Activated CD4-positive, alpha-beta T cell treated with anti-CD3 and anti-CD28 coated beads, Interleukin-10, Interleukin-2, amounts not matched to agents 100 ng/mL and 50 ng/mL, durations not matched to agents 16 hours and 8 hours (primary cell): ENCODE results near the gene TUBB2A.
"Not testable (repeated sequence)": the region's sequence is repeated elsewhere in the genome, so short reads cannot be mapped to it uniquely, and the experiment has no call there.

Experiments used
- DNase-seq: peaks from one replicate; pipeline ENCODE4 v3.0.0-alpha.2; 2020

Gene TUBB2A

DNA sequence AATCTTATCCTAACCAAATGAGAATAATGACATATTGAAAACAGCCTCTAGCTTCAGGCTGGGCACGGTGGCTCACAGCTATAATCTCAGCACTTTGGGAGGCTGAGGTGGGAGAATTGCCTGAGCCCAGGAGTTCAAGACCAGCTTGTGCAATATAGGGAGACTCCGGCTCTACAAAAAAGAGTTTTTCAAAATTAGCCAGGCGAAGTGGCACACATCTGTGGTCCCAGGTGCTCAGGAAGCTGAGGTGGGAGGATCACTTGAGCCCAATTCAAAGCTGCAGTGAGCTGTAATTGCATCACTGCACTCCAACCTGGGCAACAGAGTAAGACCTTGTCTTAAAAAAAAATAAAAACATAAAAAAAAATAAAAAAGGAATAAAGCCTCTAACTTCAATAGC is 4.7 kb downstream of the TUBB2A start:
- no peak for DNase-seq

DNA sequence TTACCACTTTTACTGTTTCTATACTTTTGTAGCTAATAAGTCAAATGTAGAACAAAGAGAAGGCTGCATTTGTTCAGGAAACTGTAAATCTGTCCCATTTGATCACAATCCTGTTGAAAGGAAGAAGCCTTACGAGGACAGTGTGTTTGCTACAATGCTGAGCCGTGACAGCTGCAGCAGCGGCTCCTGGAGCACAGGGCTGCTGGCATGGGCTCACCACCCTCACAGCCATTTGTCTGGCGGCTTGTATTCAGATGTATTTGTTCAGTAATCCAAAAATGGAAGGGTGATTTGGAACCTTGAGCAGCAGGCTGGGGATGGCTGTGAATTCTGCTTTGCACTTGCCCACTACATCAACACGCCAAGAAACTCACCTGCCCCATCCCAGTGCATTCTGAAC is 5.7 kb downstream of the TUBB2A start:
- no peak for DNase-seq

DNA sequence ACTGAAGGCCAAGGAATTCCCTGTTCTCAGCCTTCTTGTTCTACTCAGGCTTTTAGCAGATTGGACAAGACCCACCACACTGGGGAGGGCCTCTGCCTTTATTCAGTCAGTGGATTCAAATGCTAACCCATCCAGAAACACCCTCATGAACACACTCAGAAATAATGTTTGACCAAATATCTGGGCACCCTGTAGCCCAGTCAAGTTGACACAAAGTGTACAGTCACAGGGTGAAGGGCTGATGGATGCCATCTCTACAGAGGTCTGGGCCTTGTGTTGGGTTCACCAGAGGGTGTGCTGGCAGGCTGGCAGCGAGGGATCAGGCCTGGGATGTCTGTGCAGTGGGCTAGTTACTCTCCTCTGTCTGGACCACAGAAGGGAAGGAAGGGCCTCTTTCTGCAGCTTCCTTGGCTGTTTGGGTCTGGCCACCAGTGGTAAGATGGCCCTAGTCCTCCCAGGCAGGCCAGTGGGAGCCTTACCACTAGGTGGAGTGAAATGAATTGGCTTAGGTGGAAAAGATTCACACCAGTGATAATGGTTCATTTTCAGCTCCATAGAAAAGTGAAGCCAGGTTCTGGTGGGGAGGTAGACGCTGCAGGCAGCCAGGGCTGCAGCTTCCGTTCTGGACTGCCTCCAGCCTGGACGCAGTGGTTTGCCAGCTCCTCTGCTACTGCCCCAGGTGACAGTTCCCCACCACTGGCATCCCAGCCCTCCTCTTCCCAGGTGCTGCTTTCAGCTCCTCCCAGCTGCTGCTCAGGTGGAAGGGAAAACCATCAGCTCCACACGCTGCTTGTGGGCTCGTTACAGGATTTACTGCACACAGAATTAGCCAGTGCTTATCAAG is 9.2 kb downstream of the TUBB2A start:
- no peak for DNase-seq

DNA sequence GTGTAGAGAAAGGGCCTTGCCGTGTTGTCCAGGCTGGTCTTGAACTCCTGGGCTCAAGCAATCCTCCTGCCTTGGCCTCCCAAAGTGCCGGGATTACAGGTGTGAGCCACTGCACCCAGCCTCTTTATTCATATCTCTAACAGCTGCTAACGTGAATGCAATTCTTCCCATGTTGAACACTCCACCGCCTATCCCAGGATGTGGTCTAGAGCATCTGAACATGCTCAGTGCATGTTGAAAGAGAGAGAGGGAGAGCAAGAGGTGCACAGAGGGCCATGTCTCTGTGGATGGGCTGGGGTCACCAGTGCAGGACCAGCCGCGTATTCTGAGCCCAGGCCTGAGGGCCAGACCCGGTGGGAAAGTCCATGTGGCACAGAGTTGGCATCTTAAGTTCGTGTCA is 12.8 kb downstream of the TUBB2A start:
- no peak for DNase-seq

DNA sequence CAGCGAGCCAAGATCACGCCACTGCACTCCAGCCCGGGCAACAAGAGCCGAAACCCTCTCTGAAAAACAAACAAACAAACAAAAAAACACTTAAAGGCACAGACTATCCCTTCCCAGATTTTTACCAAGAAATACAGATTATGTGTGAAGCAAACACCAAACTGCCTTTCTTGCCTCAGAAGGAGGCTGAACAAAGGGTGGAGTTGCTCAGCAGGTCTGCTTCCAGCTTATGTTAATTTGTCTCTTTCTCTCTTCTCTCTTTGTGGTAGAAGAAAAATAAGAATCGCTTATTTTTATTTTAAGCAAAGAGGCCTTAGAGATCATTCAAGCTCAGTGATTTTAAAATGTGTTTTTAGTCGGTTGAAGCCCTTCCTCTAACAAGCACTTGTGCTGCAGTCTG is 14.2 kb downstream of the TUBB2A start:
- DNase-seq, result no peak

DNA sequence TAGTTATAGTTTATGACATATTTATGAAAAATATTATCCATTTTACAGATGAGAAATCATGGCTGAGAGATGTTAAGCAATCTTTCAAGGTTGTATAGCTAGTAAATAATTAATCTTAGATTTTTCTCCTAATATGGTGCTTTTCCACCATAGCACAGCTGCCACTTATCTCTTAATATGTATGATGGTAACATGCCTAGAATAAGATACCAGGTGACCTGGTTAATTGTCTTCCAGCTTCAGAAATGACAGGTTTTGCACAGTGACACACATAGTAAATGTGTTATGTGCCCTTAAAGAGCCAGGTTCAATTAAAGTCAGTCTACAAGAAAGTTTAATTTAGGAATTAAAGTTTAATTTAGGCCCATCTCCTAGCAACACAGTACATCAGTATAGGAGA is 14.8 kb downstream of the TUBB2A start:
- no peak for DNase-seq

DNA sequence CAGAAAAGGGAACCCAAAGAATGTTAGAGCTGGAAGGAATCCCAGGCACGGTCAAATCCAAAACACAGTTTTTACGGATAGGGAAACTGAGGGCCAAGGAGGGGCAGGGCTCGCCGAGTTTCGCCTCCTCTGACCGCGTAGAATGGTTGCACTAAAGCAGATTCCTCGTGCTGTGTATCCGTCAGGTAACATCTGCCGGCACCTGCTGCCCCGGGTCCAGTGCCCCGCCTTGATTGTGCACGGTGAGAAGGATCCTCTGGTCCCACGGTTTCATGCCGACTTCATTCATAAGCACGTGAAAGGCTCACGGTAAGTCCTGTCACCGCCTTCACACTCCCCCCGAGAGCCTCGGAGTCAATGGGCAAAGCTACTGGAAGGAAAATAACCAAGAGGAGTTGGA is 17.1 kb downstream of the TUBB2A start:
- no peak for DNase-seq

DNA sequence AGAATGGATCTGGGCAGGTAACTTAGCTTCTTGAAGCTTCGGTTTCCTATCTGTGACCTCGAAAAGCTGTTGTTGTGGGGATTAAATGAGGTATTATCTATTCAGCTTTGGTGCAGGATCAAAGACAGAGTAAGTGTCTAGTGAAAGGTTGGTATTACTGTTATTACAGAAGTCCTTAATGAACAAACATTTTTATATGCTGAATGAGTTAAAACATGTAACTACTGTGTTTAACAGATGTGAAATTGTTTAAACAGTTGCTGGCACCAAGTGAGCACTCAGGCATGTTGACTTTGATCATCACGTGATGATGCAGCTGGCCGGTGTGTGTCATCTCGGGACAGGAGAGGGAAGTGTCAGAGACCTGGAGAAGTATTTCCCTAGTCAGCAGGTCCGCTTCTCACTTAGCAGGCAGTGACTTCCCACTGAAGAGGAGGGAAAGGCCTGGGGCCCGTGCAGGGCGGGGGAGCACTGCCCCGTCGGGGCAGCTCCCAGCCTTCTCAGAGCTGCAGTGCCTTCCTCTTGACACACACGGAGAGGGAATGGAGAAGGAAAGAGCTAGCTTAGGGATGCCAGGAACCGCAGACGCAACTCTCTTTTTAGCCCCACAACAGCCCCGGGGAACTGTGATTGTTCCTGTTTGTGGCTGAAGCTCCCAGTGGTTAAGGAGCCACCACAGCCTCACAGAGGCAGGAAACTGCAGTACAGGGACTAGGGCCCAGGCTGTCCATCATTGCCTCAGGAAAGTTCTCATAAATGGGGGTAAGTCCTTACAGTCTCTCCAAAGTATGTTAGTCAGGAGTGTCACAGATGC is 18.0 kb downstream of the TUBB2A start:
- no peak for DNase-seq

DNA sequence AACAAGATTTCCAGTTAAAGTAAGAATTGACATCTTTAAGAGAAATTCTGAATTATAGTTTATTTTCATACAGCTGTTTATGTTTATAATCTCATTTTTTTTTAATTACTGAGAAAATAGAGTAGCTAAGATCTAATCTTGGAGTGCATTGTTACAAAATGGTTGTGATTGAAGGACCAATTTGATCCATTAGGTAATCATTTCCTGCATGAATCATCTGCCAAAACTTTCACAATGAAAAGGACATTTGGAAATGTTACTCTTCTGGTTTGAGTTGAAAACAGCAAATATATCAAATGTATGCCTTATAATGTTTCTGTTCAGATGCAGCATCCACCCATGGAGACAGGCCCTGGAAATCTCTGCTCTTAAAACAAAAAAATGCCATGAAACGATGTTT is 19.0 kb downstream of the TUBB2A start:
- DNase-seq, result no peak

DNA sequence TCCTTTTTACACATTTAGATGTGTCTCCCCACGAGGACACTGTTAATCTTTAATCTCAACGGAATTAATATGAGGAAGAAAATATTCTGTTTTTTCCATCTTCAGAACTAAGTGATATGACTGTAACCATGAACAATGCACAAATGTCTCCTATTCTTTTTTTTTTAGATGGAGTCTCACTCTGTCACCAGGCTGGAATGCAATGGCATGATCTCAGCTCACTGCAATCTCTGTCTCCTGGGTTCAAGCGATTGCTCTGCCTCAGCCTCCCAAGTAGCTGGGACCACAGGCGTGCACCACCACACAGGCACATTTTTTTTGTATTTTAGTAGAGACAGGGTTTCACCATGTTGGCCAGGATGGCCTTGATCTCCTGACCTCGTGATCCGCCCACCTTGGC is 19.5 kb downstream of the TUBB2A start:
- DNase-seq, result not testable (repeated sequence)

DNA sequence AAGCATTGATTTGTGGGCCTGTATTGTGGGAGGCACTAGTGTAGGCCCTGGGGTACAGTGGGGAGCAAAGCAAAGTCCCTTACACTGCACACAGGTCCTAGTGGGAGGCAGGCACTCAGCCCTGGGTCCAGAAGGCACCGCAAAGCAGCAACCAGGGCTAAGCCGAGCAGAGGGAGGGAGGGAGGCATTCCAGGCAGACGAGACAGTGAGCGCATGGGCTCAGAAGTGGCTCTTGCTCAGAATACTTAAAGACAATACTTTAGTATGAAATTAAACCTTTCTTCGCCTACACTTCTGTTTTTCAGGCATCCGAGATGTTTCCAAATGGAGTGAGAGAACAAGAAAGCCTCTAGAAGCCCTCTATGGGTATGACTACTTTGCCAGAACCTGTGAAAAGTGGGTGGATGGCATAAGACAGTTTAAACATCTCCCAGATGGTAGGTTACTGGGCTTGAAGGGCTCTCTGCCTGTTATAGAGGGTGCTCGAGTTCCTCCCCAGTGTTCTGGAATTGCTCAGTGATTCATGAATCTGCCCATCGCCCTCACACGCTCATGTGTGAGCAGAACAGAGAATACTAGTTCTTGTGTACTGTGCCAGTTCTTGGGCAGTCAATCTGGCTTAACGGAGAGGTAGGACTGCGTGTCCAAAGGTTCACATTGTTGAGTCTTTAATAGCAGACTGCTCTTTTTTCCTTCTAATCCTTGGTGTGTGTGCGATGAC is 20.1 kb downstream of the TUBB2A start:
- no peak for DNase-seq

DNA sequence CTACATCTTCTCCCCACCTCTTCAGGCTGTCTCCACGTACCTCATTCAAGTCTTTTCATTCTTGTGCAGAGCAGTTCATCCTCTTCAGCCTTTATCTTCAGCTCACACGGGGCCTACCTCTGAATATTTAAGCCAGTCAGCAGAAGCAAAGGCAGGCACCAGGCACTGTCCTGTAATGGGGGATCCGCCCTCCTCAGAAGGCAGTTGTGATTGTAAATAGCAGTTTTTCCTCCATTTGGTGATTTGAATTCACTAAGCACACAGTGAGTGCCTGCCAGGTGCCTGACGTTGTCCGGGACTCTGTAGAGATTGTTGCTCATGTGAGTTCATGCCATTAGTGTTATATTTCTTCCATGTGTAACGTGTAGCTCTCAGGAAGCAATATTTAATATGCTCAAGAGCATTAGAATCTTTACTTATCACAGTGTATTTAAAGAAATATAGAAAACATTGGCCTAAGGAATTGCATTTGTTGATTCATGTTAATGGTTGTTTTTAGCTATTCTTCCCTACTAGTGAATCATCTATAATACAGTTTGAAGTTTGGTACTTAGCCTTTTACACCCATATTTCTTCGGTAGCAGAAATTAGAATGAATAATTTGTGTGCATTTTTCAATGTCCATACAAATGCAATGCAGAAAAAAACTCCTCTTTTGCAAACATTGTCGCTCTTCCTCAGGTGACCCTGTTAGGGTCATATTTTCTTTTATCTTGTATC is 20.9 kb downstream of the TUBB2A start:
- DNase-seq, result no peak

DNA sequence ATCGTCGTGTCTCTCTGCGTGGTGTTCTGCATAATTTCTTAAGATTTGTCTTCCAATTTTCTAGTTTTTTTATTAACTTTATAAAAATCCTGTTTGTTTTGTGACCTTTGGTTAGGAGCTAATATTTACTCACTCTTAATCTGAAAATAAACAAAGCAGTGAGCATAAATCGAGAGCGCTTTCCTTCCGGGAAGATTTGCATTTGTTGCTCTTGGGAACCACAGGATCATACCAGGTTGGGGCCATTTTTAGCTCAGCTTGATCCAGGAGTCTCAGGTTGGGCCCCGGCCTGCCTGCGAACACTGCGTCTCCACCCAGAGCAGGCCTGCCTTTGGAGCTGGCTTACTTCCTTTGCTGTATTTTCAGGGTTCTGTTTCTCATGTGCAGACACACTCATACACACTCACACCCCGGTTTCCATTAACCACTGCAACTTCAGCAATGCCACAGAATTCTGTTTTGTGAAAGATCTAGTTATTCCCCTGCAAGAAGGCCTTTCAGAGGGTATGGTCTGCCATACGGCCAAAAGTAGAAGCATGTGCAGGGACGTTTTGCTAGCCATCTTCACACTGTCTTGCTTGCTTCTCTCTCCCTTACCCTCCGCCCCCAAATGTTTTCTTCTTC is 21.6 kb downstream of the TUBB2A start:
- no peak for DNase-seq

DNA sequence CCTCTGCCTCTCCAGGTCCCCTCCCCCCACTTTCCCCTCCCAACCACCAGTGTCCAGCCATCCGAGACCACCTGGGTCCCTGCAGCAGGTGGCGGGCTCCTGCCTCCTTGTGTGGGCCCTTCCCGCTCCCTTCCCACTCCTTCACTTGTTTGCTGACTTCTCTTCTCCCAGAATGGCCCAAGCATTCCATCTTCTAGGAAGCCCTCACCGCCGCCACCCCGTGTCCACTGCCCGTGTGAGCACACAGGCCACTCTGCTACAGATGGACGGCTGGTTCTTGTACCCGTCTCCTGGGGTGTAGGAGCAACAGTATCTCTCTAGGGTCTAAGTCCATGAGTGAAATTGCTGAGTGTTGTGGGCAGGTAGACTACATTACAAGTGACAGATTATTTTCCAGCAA is 23.8 kb downstream of the TUBB2A start:
- DNase-seq, result no peak

DNA sequence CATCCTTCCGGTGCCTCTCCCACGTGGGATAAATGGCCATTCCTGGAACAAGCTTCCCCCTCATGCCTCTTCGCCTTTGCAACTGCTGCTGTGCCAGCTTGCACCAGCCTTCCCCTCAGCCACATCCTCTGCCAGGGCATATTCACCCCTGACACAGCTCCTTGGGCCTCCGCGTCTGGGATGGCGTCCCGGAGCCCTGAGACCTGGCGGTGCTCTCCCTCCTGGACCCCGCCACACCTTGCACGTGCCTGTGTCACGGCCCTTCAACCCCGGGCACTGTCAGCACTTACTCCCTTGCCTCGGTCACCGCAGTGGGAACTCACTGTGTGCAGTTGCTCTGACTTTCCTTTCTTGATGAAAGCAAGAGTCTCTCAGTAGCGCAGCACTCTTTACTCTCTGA is 25.6 kb downstream of the TUBB2A start:
- no peak for DNase-seq

DNA sequence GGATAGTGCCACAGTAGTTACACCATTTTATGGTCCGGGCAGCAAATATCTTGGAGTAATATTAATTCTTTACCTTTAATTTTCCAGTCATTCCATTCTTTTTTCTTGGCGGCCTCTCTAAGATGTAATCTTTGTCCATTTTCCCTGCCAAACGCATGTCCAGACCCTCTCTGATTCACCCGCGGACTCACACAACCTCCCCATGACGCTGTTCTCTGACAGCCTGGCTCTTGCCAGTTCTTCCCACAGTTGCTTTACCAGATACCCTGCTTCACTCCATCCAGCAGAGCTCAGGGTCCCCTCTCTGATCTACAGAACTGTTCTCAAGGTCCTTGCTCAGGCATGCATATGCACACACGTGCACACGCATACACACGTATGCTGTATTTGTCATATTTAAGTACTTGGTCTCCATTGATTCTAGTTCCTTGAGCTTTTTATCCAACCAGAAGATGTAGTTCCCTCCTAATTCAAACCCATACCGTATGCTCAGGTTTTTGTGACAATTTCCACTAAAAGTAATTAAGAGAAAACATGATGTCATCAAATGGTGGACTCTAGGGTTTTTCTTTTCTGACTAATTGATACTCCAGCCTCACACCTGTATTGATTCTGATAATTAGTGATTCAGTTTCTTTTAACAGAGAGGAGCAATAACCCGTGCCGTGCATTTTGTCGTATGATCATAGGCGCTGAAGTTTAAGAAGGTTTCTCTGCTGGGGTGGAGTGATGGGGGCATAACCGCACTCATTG is 28.8 kb downstream of the TUBB2A start:
- no peak for DNase-seq

DNA sequence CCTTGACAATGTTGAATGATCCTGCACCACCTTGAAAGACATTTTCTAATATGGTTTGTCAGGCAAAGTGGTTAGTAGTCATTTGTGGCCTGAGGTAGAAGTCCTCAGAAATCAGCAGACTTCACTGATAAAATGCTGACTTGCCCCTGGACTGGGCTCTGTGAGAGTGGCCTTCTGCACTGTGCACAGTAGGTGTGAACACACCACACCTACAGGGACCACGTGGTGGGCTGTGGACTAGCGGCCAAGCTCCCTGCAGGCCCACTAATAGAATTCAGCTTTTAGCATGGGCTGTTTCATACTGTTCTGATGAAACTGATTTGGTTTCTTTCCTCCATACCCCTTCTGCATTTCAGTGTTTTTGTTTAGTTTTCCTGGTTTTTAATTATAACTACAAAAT is 31.5 kb downstream of the TUBB2A start:
- DNase-seq, result no peak

DNA sequence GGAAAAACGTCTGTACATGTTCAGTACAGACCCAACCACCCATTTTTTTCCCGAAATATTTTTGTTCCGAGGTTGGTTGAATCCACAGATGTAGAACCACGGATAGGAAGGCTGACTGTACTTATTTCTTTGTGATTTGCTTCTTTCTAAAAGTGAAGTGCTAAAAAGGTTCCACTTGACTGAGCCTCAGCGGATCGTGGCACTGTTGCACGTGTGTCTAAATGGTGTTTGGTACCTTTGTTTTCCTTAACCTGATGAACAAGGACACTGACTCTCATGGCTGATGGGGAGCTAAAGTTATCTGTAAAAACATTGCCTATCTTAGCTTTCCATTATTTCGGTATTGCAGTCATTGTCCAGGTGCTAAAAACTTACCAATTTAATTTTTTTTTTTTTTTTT is 32.7 kb downstream of the TUBB2A start:
- no peak for DNase-seq

DNA sequence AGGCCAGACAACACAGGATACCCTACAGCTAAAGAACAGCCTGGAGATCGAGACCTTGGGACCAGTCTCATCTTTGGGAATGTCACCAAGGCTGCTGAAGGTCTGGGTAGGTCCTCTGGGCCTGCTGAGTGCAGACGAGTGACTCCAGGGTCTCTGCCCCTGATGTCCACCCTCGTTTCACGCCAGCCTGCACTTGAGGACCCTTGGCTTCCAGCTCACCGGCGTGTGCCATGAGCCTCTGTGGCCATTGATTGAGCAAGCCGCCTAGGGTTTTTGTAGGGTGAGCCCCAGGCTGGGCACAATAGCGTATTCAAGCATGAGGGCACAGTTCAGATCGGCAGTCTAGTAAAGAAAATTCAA is 34.5 kb downstream of the TUBB2A start:
- no peak for DNase-seq

DNA sequence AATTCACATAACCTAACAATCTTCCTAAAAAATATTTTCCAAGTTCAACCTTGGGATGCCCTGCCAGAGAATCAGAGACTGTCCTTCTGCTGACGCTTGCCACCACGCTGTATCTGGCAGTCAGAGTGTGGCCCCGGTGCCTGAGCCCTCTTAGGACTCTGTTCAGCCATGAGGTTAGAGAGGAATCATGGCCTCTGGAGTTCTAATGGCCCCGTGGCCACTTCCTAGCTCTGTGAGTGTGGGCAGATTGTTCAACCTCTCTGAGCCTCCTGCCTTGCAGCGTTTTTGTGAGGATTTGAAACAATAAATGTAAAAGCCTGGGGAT is 36.6 kb downstream of the TUBB2A start:
- no peak for DNase-seq

DNA sequence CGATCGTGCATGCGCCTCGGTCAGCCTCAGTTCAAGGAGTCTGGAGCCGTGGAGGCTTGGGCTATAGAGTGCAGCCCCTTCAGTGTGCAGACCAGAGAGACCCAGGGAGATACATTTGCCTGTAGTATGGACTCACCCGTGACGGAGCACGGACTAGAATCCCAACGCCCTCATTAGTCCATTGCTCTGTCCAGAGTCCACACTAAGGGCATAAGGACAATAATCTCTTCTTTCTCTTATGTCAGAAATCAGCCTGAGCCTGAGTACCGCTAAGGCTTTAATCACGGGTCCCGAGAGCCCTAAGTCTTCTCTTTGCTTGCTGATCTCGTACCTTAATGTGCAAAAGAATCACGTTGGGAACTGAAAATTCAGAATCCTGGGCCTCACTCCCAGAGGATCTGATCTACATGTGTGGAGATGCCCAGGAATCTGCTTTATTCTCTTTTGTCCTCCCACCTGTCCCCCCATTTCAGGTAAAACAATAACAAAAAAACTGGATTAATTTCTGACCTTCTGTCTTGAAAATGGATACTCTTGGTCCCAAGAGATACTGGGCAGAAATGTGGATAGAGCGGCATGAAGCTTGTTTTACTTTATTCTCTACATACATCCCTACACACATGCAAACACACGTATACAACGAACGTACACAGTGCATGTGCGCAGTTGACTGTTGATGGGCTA is 38.2 kb downstream of the TUBB2A start:
- no peak for DNase-seq
